ENCODE measurements around the gene RIPK1. TPM values are rescaled to one million over a fixed set of nuclear protein-coding genes. Genes with fewer than 3 reads are reported as not detected.

The RIPK1 gene
- total RNA-seq, 1 donor from 2014 or later: 20.1 TPM

DNA sequence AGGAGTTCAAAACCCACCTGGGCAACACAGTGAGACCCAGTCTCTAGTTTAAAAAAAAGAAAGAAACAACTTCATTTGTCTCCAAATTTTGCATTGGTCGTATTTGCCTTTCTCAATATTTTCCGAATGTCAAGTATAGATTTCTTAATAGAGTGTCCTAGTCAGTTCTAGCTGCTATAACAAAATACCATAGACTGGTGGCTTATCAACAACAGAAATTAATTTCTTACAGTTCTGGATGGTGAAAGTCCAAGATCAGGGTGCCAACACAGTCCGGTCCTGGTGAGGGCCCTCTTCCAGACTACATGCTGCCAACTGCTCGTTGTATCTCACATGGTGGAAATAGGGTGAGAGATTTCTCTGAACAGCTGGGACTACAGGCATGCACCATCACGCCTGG, 34.6 kb upstream of the RIPK1 start:
- no peaks in the 10 kb centered on the region for H3K4me1 ChIP-seq
- TF ChIP-seq, protein P1, sequence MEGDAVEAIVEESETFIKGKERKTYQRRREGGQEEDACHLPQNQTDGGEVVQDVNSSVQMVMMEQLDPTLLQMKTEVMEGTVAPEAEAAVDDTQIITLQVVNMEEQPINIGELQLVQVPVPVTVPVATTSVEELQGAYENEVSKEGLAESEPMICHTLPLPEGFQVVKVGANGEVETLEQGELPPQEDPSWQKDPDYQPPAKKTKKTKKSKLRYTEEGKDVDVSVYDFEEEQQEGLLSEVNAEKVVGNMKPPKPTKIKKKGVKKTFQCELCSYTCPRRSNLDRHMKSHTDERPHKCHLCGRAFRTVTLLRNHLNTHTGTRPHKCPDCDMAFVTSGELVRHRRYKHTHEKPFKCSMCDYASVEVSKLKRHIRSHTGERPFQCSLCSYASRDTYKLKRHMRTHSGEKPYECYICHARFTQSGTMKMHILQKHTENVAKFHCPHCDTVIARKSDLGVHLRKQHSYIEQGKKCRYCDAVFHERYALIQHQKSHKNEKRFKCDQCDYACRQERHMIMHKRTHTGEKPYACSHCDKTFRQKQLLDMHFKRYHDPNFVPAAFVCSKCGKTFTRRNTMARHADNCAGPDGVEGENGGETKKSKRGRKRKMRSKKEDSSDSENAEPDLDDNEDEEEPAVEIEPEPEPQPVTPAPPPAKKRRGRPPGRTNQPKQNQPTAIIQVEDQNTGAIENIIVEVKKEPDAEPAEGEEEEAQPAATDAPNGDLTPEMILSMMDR (IDR thresholded peaks at IDR 0.05): no peak
- intact Hi-C loops (cut with DNase I): no loop called here
- H3K36me3 ChIP-seq: no peaks in the 10 kb centered on the region
- no peak overlapping the region for H3K4me3 ChIP-seq
- no peak overlapping the region for H3K27ac ChIP-seq
- H3K9me3 ChIP-seq: no peaks in the 10 kb centered on the region
- no peaks in the 10 kb centered on the region for H3K27me3 ChIP-seq
- DNase-seq (ENCODE audit: low spot score in 2 of 2): no peak

DNA sequence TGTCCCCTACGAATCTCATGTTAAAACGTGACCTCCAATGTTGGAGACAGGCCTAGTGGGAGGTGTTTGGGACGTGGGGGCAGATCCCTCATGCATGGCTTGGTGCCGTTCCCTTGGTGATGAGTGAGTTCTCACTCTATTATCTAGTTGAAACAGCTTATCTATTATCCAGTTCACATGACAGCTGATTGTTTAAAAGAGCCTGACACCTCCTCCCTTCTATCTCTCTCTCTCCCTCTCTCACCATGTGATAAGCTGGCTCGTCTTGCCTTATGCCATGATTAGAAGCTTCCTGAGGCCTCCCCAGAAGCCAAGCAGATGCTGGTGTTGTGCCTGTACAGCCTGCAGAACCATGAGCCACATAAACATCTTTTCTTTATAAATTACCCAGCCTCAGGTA, 32.9 kb upstream of the RIPK1 start:
- TF ChIP-seq, protein P1 (IDR thresholded peaks at IDR 0.05): no peak
- Histone ChIP-seq H3K4me1 (no peaks in the 10 kb centered on the region), H3K36me3 (no peaks in the 10 kb centered on the region), H3K9me3 (no peaks in the 10 kb centered on the region), H3K27me3 (no peaks in the 10 kb centered on the region), H3K4me3 (no peak overlapping the region), H3K27ac (no peak overlapping the region)
- no peak for DNase-seq (ENCODE audit: low spot score in 2 of 2)
- intact Hi-C loops (cut with DNase I): no loop called here

DNA sequence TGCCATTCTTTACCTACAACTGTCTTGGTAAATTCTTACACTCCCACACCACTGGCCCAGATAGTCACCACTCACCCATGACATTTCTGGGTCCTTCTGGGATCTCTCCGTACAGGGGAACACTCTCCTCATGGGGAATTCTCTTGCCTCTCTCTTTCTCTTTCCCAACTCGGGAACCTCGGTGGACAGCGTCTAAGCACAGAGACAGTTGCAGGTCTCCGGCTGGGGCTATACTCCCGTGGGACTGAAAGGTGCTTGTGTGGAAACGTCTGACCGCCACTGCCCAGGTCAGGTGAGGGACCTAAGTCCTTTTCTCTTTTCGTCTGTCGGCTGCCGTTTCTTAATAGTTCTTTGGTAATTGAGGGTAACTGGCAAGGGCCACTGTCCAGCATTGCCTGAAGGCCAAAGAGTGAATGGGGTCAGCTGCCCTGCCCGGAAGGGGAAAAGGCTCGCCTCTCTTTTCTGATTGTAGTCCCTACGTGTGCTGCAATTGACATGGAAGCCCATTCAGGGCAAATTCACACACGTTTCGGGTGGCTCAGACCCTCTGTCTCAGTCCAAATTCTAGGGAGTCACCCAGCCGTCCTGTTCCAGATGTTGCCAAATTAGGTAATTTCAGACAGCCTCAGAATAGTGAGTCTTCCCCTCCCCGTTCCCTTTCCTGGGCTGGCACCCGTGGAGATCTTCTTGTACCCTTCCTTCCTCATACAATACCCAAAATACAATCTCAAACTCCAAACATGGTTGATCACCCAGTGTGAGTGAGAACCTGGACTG, 31.2 kb upstream of the RIPK1 start:
- Histone ChIP-seq H3K9me3 (no peaks in the 10 kb centered on the region), H3K4me1 (no peaks in the 10 kb centered on the region), H3K27ac (no peak overlapping the region), H3K36me3 (no peaks in the 10 kb centered on the region), H3K4me3 (no peak overlapping the region), H3K27me3 (no peaks in the 10 kb centered on the region)
- intact Hi-C loops (cut with DNase I): no loop called here
- DNase-seq (ENCODE audit: low spot score in 2 of 2): no peak
- TF ChIP-seq, protein P1 (IDR thresholded peaks at IDR 0.05): no peak

DNA sequence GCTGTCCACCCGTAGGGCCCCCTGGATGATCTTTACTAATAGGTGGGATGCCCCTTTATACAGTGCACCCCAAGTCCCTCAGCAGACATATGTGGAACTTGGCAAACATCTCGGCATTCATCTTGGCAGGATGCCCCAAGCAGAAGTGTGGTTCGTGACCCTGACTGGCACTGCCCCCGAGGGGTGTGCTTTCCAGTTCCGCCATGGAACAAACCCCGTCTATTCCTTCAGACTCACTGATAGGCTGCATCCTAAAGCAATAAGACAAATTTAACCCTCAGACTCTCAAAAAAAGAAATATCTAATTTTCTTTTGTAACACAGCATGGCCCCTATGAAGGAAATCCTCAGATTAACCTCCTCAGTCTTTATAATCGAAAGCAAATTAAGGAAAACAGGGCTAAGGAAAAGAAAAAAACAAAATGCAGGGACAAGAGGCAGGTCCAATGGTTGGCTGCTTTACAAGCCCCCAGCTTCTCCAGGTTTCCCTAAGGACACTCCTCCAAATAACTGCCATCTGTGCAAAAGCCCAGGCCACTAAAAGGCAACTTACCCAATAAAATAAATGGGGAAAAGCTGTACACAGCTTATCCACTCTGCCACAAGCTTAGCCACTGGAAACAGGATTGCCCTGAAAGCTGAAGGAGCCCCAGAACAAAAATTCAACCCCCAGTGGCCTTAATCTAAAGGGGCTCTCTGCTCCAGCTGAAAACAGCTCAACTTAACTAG, 30.5 kb upstream of the RIPK1 start:
- H3K9me3 ChIP-seq: no peaks in the 10 kb centered on the region
- H3K4me1 ChIP-seq: no peaks in the 10 kb centered on the region
- intact Hi-C loops (cut with DNase I): no loop called here
- H3K27ac ChIP-seq: no peak overlapping the region
- H3K36me3 ChIP-seq: no peaks in the 10 kb centered on the region
- no peak overlapping the region for H3K4me3 ChIP-seq
- TF ChIP-seq, protein P1 (IDR thresholded peaks at IDR 0.05): no peak
- DNase-seq (ENCODE audit: low spot score in 2 of 2): no peak
- no peaks in the 10 kb centered on the region for H3K27me3 ChIP-seq

DNA sequence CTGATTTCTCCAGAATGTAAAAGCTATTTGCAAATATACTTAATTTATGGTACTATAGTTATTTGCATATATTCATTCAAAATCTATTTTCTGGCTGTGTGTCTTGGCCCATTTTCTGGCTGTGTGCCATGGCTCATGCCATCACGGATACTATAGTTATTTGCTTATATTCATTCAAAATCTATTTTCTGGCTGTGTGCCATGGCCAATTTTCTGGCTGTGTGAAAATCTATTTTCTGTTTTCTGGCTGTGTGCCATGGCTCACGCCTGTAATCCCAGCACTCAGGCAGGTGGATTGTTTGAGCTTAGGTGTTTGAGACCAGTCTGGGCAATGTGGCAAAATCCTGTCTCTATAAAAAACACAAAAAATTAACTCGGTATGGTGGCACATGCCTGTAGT, 28.9 kb upstream of the RIPK1 start:
- no peak overlapping the region for H3K4me3 ChIP-seq
- intact Hi-C loops (cut with DNase I): no loop called here
- no peak overlapping the region for H3K27ac ChIP-seq
- no peak for DNase-seq (ENCODE audit: low spot score in 2 of 2)
- H3K36me3 ChIP-seq: no peaks in the 10 kb centered on the region
- H3K27me3 ChIP-seq: no peaks in the 10 kb centered on the region
- H3K9me3 ChIP-seq: no peaks in the 10 kb centered on the region
- no peaks in the 10 kb centered on the region for H3K4me1 ChIP-seq
- TF ChIP-seq, protein P1 (IDR thresholded peaks at IDR 0.05): no peak

Measured in ascending aorta (tissue), 2 donors.